SH-SY5Y (cell line): ENCODE results near the gene LRRC25.

Source experiments
- GATA2 ChIP-seq: IDR thresholded peaks from 2 replicates; pipeline ENCODE4 v1.6.1; 2011; ENCODE audit warnings: mild to moderate bottlenecking, low read depth, low read length
- GATA3 ChIP-seq: IDR thresholded peaks from 2 replicates; pipeline ENCODE4 v1.6.1; 2011; ENCODE audit warnings: low read depth, mild to moderate bottlenecking, low read length, moderate library complexity

- TF ChIP-seq GATA2 (no peak), GATA3 (no peak)
These were observed 29.8 kb upstream of the LRRC25 start for GRCh38 chr19:18427080-18427742.
